ENCODE results near the gene PPM1L.

- TF ChIP-seq CTCF (IDR thresholded peaks at IDR 0.05; ENCODE audit: low read depth, low read length, poor library complexity, severe bottlenecking) (no peak), EZH2phosphoT487 (IDR thresholded peaks at IDR 0.05; ENCODE audit: borderline replicate concordance, low read length) (no peak)
These were observed 129.8 kb downstream of the PPM1L start for GRCh38 chr3:160885791-160886286.
